Measurements from ENCODE around the gene PNRC1.
A peak's percentile ranks its signal among the peaks of the same experiment; 100 is the strongest.
"Not testable (repeated sequence)": the region's sequence is repeated elsewhere in the genome, so short reads cannot be mapped to it uniquely, and the experiment has no call there.

PNRC1 gene

DNA sequence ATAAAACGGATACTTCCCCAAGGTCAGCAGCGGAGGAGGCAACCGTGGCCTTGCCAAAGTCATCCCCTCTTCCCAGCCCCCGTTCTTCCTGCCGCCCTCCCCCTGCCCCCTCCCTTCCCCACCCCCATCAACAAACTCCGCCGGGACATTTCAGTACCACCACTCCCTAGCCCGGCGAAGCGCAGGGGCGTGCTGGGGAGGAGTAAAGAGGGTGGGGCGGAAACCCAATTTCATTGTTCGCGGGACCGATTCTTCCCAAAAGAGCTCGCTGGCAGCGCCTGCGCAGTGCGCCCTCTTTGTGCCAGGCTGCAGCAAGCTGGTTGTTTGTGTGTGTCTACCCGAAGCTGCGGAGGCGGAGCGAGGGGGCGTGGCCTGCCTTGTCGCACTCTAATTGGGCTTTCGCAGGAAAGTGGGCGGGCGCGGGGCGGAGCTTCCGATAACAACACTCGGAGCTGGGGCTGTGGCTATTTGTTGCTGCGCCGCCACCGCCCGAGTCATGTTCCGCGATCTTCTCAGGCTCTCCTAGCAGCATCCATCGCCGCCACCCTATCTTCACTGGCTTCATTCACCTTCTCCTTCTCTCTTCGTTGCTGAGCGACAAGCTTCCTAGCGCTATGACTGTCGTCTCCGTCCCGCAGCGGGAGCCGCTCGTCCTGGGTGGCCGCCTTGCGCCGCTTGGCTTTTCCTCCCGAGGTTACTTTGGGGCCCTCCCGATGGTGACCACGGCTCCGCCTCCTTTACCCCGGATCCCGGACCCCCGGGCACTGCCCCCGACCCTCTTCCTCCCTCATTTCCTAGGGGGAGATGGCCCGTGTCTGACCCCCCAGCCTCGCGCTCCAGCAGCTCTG lies at the start of gene PNRC1:
Gene PNRC1, plus strand, starts transcription at position 471 of the 848 bp plus-strand sequence. Its CDS starts 144 bp downstream, at position 615.
- H3K4me1 ChIP-seq (ENCODE audit: insufficient read depth, low read length), result peaks cover 22% of the 10 kb centered on the region
- H3K36me3 ChIP-seq (ENCODE audit: insufficient read depth, low read length), result peaks cover 18% of the 10 kb centered on the region
- H3K9me3 ChIP-seq (ENCODE audit: low read length), result no peaks in the 10 kb centered on the region
- peak within 1 kb of the TSS; percentile 97 for H3K27ac ChIP-seq (ENCODE audit: low read depth, low read length)
- H3K9ac ChIP-seq (ENCODE audit: low read length), result peak within 1 kb of the TSS; percentile 99
- peak within 1 kb of the TSS; percentile 93 to 94 for H3K4me3 ChIP-seq (ENCODE audit: low read depth in 1 of 2, low read length in 2 of 2)
- no peaks in the 10 kb centered on the region for H3K27me3 ChIP-seq (ENCODE audit: control insufficient read depth in 1 of 2, insufficient read depth in 2 of 2, low read length in 2 of 2)

DNA sequence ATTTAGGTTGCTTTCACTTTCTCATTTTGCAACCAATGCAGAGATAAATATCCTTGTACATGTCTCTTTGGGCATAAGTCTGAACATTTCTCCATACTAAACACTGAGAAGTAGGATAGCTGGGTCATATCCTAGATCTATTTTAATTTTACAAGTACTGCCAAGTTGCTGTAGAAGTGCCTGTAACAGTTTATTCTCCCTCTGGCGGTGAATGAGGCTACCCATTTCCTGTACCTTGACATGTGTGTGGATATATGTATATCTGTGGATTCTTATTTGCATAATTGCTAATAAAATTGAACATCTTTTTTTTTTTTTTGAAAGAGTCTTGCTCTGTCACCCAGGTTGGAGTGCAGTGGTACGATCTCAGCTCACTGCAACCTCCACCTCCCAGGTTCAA lies 48.0 kb upstream of the PNRC1 start:
- Histone ChIP-seq H3K4me3 (ENCODE audit: low read depth in 1 of 2, low read length in 2 of 2) (no peak overlapping the region), H3K9me3 (ENCODE audit: low read length) (no peaks in the 10 kb centered on the region), H3K9ac (ENCODE audit: low read length) (no peak overlapping the region), H3K4me1 (ENCODE audit: insufficient read depth, low read length) (peaks cover 11% of the 10 kb centered on the region), H3K36me3 (ENCODE audit: insufficient read depth, low read length) (no peaks in the 10 kb centered on the region), H3K27me3 (ENCODE audit: control insufficient read depth in 1 of 2, insufficient read depth in 2 of 2, low read length in 2 of 2) (no peaks in the 10 kb centered on the region), H3K27ac (ENCODE audit: low read depth, low read length) (no peak overlapping the region)

DNA sequence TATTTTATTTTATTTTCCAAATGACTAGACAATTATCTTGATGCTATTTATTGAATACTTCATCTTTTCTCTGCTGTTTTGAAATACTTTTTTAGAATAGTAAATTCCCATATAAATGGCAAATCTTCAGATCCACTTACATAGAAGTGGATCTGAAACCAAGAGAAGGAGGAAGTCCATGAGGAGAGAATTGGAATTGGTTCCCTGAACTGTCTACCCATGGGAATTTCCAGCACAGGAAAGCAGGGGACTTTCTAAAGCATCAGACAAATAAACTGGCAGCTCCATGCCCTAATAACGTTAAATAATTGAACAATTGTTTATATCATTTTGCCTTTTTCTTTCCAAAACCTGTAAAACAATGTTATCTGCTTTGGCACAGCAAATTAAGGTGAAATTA lies 47.1 kb upstream of the PNRC1 start:
- H3K36me3 ChIP-seq (ENCODE audit: insufficient read depth, low read length), result no peaks in the 10 kb centered on the region
- H3K27ac ChIP-seq (ENCODE audit: low read depth, low read length), result no peak overlapping the region
- H3K4me1 ChIP-seq (ENCODE audit: insufficient read depth, low read length), result peaks cover 11% of the 10 kb centered on the region
- H3K9me3 ChIP-seq (ENCODE audit: low read length), result no peaks in the 10 kb centered on the region
- H3K4me3 ChIP-seq (ENCODE audit: low read depth in 1 of 2, low read length in 2 of 2), result no peak overlapping the region
- H3K27me3 ChIP-seq (ENCODE audit: control insufficient read depth in 1 of 2, insufficient read depth in 2 of 2, low read length in 2 of 2), result no peaks in the 10 kb centered on the region
- H3K9ac ChIP-seq (ENCODE audit: low read length), result no peak overlapping the region

DNA sequence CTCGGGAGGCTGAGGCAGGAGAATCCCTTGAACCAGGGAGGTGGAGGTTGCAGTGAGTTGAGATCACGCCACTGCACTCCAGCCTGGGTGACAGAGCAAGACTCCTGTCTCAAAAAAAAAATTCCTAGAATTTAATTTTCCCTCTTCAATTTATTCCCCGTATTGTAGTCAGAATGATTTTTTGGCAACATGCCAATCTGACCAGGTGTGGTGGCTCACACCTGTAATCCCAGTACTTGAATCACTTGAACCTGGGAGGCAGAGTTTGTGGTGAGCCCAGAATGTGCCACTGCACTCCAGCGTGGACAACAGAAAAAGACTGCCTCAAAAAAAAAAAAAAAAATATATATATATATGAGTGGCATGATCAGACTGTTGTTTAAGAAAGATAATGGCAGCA lies 46.4 kb upstream of the PNRC1 start:
- not testable (repeated sequence) for H3K4me3 ChIP-seq (ENCODE audit: low read depth in 1 of 2, low read length in 2 of 2); H3K9me3 ChIP-seq (ENCODE audit: low read length); H3K9ac ChIP-seq (ENCODE audit: low read length); H3K36me3 ChIP-seq (ENCODE audit: insufficient read depth, low read length); H3K27me3 ChIP-seq (ENCODE audit: control insufficient read depth in 1 of 2, insufficient read depth in 2 of 2, low read length in 2 of 2)
- peaks cover 11% of the 10 kb centered on the region for H3K4me1 ChIP-seq (ENCODE audit: insufficient read depth, low read length)
- peak overlapping the region; percentile 92 for H3K27ac ChIP-seq (ENCODE audit: low read depth, low read length)

DNA sequence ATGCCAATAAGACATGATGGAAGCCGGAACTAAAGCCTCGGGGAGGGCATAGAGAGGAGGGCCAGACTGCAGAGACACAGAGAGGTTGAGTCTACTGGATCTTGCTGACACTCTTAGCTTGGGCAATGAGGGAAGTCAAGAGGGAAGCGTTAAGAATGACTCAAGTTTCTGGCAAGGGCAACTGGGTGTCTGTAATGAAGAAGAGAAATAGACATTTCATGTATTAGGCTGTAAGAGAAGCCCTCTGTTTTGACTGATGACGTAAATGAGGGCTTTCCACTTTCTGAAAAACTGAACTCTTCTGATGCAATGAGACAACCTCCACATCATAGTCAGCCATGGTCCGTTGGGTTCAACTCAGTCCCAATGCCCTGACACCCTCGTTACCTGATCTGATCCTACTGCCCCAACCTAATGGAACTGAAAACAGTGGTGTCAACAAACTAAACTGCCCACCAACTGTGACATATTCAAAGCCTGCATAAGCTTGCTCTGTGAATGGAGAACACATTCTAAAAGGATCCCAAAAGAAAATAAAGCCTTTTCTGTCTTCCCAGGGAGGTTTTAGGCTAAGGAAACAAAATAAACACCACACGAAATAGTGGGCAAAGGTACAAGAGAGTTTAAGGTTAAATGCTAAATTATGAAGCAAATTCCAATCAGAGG lies 45.8 kb upstream of the PNRC1 start:
- Histone ChIP-seq H3K4me1 (ENCODE audit: insufficient read depth, low read length) (peaks cover 11% of the 10 kb centered on the region), H3K27ac (ENCODE audit: low read depth, low read length) (peak overlapping the region; percentile 92), H3K9ac (ENCODE audit: low read length) (peak overlapping the region; percentile 25), H3K9me3 (ENCODE audit: low read length) (no peaks in the 10 kb centered on the region), H3K36me3 (ENCODE audit: insufficient read depth, low read length) (no peaks in the 10 kb centered on the region), H3K27me3 (ENCODE audit: control insufficient read depth in 1 of 2, insufficient read depth in 2 of 2, low read length in 2 of 2) (no peaks in the 10 kb centered on the region), H3K4me3 (ENCODE audit: low read depth in 1 of 2, low read length in 2 of 2) (peak overlapping the region in 1 of 2 donors; percentile 37)

DNA sequence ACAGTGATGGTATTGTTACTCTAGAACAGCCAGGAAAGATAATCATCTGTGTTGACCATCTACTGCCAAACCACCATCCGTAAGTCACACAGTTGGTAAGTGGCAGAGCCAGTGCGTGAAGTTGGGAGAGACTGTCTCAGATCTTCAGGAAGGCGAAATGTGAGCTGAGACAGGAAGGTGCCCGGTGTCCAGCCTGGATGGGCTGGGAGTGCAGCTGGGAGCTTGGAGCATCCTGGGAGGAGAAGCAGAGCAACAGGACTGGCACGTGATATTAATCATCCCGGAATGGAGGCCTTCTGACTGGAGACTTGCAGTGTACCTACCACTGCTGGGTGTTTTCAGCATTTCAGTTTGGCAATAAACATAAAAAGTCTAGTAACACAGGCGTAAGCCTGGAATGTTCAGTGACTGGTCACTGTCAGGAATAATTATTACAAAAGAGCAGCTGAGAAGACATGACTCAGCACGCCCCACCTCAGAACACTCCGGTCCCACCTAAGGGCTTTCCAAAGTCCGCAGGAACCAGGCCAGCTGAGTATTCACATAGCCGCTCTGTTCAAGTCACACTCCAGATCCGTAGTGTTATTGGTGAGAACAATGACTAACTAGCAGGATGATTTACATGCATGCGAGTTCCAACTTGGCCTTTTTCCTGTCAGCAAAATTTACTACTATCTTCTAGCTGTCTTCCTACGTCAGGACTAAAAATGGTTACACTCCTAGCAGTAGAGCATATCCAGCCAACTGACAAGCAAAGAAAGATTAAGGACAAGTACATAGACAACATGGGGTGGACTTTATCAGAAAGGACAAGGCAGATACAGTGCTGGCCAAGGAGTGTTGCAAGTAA lies 45.1 kb upstream of the PNRC1 start:
- H3K4me1 ChIP-seq (ENCODE audit: insufficient read depth, low read length), result peaks cover 11% of the 10 kb centered on the region
- H3K4me3 ChIP-seq (ENCODE audit: low read depth in 1 of 2, low read length in 2 of 2), result peak overlapping the region in 1 of 2 donors; percentile 37

DNA sequence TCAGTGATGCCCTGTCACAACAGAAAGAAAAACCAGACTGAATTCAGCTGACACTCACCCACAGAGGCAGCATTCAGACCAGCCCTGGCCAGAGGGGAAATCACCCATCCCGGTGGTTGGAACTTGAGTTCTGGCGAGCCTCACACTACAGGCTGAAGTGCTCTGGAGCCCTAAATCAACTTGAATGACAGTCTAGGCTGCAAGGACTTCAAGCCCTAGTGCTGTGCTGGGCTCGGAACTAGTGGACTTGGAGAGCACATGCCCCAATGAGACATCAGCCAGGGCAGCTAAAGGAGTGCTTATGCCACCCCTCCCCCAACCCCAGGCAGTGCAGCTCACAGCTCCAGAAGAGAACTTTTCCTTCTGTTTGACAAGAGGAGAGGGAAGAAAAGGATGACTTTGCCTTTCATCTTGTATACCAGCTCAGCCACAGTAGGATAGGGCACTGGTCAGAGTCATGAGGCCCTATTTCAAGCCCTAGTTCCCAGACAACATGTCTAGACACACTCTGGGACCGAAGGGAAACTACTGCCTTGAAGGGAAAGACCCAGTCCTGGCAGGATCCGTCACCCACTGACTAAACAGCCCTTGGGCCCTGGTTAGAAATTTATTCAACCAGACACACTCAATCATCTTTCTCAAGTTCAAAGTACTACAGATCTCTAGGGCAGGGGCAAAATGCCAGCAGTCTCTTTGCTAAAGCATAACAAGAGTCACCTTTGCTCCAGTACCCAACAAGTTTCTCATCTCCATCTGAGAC lies 43.2 kb upstream of the PNRC1 start:
- Histone ChIP-seq H3K4me3 (ENCODE audit: low read depth in 1 of 2, low read length in 2 of 2) (no peak overlapping the region), H3K9me3 (ENCODE audit: low read length) (no peaks in the 10 kb centered on the region), H3K4me1 (ENCODE audit: insufficient read depth, low read length) (peaks cover 11% of the 10 kb centered on the region), H3K27me3 (ENCODE audit: control insufficient read depth in 1 of 2, insufficient read depth in 2 of 2, low read length in 2 of 2) (no peaks in the 10 kb centered on the region), H3K9ac (ENCODE audit: low read length) (no peak overlapping the region), H3K36me3 (ENCODE audit: insufficient read depth, low read length) (no peaks in the 10 kb centered on the region), H3K27ac (ENCODE audit: low read depth, low read length) (peak overlapping the region; percentile 12)

More for the DNA sequence above, 45.1 kb upstream of the PNRC1 start:
- Histone ChIP-seq H3K27me3 (ENCODE audit: control insufficient read depth in 1 of 2, insufficient read depth in 2 of 2, low read length in 2 of 2) (no peaks in the 10 kb centered on the region), H3K36me3 (ENCODE audit: insufficient read depth, low read length) (no peaks in the 10 kb centered on the region), H3K9me3 (ENCODE audit: low read length) (no peaks in the 10 kb centered on the region), H3K27ac (ENCODE audit: low read depth, low read length) (peak overlapping the region; percentile 92), H3K9ac (ENCODE audit: low read length) (peak overlapping the region; percentile 25)

DNA sequence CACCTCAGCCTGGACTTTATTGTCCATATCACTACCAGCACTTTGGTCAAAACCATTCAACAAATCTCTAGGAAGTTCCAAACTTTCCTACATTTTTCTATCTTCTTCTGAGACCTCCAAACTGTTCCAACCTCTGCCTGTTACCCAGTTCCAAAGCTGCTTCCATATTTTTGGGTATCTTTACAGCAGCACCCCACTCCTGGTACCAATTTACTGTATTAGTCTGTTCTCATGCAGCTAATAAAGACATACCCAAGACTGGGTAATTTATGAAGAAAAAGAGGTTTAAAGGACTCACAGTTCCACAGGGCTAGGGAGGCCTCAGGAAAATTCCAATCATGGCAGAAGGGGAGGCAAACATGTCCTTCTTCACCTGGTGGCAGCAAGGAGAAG lies 42.7 kb upstream of the PNRC1 start:
- not testable (repeated sequence) for H3K27ac ChIP-seq (ENCODE audit: low read depth, low read length); H3K36me3 ChIP-seq (ENCODE audit: insufficient read depth, low read length); H3K4me3 ChIP-seq (ENCODE audit: low read depth in 1 of 2, low read length in 2 of 2)

DNA sequence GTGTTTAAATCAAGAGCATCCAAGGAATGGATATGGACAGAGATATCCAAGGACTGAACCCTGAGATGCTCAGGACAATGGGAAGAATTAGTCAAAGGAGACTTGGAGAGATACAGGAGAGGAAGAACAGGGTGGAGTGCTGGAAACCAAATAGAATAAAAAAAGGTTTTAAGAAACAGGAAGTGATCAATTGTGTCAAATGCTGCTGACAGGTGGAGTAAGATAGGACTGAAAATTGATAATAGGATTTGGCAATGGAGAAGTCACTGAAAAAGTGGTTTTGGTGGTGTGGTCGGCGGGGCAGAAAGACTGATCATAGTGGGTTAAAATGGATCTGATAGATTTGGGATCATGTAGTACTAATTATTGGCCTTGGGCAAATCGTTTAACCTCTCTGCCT lies 37.9 kb upstream of the PNRC1 start:
- H3K36me3 ChIP-seq (ENCODE audit: insufficient read depth, low read length), result no peaks in the 10 kb centered on the region
- H3K4me1 ChIP-seq (ENCODE audit: insufficient read depth, low read length), result no peaks in the 10 kb centered on the region
- no peaks in the 10 kb centered on the region for H3K9me3 ChIP-seq (ENCODE audit: low read length)
- no peak overlapping the region for H3K27ac ChIP-seq (ENCODE audit: low read depth, low read length)
- H3K4me3 ChIP-seq (ENCODE audit: low read depth in 1 of 2, low read length in 2 of 2), result no peak overlapping the region
- H3K9ac ChIP-seq (ENCODE audit: low read length), result no peak overlapping the region
- no peaks in the 10 kb centered on the region for H3K27me3 ChIP-seq (ENCODE audit: control insufficient read depth in 1 of 2, insufficient read depth in 2 of 2, low read length in 2 of 2)

More for the DNA sequence above, 42.7 kb upstream of the PNRC1 start:
- H3K4me1 ChIP-seq (ENCODE audit: insufficient read depth, low read length), result peaks cover 11% of the 10 kb centered on the region
- H3K9me3 ChIP-seq (ENCODE audit: low read length); H3K27me3 ChIP-seq (ENCODE audit: control insufficient read depth in 1 of 2, insufficient read depth in 2 of 2, low read length in 2 of 2); H3K9ac ChIP-seq (ENCODE audit: low read length): not testable (repeated sequence)

DNA sequence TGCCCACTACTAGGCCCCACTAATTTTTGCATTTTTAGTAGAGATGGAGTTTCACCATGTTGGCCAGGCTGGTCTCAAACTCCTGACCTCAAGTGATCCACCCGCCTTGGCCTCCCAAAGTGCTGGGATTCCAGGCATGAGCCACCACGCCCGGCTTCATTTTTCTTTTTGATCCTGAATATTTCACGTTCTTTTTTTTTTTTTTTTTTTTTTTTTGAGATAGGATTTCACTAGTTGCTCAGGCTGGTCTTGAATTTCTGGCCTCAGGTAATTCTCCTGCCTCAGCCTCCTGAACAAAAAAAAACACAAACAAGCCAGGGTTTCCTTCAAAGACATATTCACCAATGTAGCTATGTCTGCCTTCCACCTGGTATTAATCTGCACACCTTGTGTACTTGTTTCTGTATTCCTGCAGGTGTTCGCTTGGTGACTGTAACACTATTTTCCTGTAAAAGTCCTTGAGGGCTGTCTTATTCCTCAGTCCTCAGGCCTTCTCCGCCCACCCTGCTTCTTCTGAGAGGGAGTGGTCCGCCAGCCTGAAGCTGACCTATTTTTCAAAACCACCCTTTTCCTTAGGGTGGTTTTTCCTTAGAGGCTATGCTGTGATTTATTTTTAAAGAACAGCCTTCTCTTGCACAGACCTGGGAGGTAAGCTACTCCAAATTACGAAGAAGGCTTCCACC lies 36.1 kb upstream of the PNRC1 start:
- no peak overlapping the region for H3K9ac ChIP-seq (ENCODE audit: low read length)
- no peaks in the 10 kb centered on the region for H3K4me1 ChIP-seq (ENCODE audit: insufficient read depth, low read length)
- no peak overlapping the region for H3K4me3 ChIP-seq (ENCODE audit: low read depth in 1 of 2, low read length in 2 of 2)
- no peaks in the 10 kb centered on the region for H3K9me3 ChIP-seq (ENCODE audit: low read length)
- no peaks in the 10 kb centered on the region for H3K36me3 ChIP-seq (ENCODE audit: insufficient read depth, low read length)
- H3K27ac ChIP-seq (ENCODE audit: low read depth, low read length), result no peak overlapping the region
- H3K27me3 ChIP-seq (ENCODE audit: control insufficient read depth in 1 of 2, insufficient read depth in 2 of 2, low read length in 2 of 2), result no peaks in the 10 kb centered on the region
